ENCODE data around the gene PRODH2.

DNA sequence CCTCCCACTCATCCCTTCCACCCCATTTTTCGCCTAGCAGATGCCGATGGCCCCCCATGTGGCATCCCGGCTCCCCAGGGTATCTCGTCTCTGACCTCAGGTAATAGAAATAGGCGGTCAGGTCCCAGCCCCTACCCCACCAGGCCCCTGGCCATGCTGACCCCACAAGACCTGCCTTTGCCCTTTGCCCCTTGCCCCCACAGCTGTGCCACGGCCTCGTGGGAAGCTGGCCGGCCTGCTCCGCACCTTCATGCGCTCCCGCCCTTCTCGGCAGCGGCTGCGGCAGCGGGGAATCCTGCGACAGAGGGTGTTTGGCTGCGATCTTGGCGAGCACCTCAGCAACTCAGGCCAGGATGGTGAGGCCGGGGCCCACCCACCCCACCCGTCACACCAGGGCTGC is 31.9 kb downstream of the PRODH2 start:
- TF ChIP-seq, protein P1, sequence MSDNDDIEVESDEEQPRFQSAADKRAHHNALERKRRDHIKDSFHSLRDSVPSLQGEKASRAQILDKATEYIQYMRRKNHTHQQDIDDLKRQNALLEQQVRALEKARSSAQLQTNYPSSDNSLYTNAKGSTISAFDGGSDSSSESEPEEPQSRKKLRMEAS (IDR thresholded peaks at IDR 0.05), result no peak
- TF ChIP-seq, protein P2, sequence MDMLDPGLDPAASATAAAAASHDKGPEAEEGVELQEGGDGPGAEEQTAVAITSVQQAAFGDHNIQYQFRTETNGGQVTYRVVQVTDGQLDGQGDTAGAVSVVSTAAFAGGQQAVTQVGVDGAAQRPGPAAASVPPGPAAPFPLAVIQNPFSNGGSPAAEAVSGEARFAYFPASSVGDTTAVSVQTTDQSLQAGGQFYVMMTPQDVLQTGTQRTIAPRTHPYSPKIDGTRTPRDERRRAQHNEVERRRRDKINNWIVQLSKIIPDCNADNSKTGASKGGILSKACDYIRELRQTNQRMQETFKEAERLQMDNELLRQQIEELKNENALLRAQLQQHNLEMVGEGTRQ (IDR thresholded peaks at IDR 0.05), result no peak
- TF ChIP-seq POLR2A (IDR thresholded peaks at IDR 0.05; ENCODE audit: low read length) (no peak), MAFK (IDR thresholded peaks at IDR 0.05; ENCODE audit: partially characterized antibody) (no peak), ZFP36 (IDR thresholded peaks at IDR 0.05; ENCODE audit: borderline replicate concordance, partially characterized antibody) (no peak), MYC (IDR thresholded peaks at IDR 0.05; ENCODE audit: borderline replicate concordance, low read length) (no peak), CHD2 (IDR thresholded peaks at IDR 0.05; ENCODE audit: low read length, partially characterized antibody) (no peak), CEBPB (IDR thresholded peaks at IDR 0.05) (no peak), EP300 (IDR thresholded peaks at IDR 0.05) (no peak)
- TF ChIP-seq, protein P3, sequence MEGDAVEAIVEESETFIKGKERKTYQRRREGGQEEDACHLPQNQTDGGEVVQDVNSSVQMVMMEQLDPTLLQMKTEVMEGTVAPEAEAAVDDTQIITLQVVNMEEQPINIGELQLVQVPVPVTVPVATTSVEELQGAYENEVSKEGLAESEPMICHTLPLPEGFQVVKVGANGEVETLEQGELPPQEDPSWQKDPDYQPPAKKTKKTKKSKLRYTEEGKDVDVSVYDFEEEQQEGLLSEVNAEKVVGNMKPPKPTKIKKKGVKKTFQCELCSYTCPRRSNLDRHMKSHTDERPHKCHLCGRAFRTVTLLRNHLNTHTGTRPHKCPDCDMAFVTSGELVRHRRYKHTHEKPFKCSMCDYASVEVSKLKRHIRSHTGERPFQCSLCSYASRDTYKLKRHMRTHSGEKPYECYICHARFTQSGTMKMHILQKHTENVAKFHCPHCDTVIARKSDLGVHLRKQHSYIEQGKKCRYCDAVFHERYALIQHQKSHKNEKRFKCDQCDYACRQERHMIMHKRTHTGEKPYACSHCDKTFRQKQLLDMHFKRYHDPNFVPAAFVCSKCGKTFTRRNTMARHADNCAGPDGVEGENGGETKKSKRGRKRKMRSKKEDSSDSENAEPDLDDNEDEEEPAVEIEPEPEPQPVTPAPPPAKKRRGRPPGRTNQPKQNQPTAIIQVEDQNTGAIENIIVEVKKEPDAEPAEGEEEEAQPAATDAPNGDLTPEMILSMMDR (IDR thresholded peaks at IDR 0.05), result no peak

All from A549 (cell line).